SK-N-SH treated with all-trans-retinoic acid at 6 μM for 48 hours (cell line): Measurements from ENCODE around the gene PPIC.

ENCODE experiments used
- ESRRG ChIP-seq: fragments of 250-450 bp; sonication (Bioruptor Pico); IDR thresholded peaks from 2 replicates; pipeline ENCODE4 v1.6.1; 2021; ENCODE audit warnings: mild to moderate bottlenecking
- TCF4 ChIP-seq: fragments of 250-450 bp; sonication (Bioruptor Pico); IDR thresholded peaks from 2 replicates; pipeline ENCODE4 v1.8.0; 2021; ENCODE audit warnings: mild to moderate bottlenecking, moderate library complexity, borderline replicate concordance
- TOX ChIP-seq: fragments of 250-450 bp; sonication (Bioruptor Pico); IDR thresholded peaks from 2 replicates; pipeline ENCODE4 v1.8.0; 2021; ENCODE audit warnings: mild to moderate bottlenecking, moderate library complexity, borderline replicate concordance
- ZC3H10 ChIP-seq: fragments of 250-450 bp; sonication (Bioruptor Pico); IDR thresholded peaks from 2 replicates; pipeline ENCODE4 v1.5.1; 2021; ENCODE audit warnings: mild to moderate bottlenecking, moderate library complexity
- TF ChIP-seq, protein P1 (sequence below): fragments of 250-450 bp; sonication (Bioruptor Pico); IDR thresholded peaks from 2 replicates; pipeline ENCODE4 v1.8.0; 2020; ENCODE audit warnings: mild to moderate bottlenecking, moderate library complexity, borderline replicate concordance

DNA sequence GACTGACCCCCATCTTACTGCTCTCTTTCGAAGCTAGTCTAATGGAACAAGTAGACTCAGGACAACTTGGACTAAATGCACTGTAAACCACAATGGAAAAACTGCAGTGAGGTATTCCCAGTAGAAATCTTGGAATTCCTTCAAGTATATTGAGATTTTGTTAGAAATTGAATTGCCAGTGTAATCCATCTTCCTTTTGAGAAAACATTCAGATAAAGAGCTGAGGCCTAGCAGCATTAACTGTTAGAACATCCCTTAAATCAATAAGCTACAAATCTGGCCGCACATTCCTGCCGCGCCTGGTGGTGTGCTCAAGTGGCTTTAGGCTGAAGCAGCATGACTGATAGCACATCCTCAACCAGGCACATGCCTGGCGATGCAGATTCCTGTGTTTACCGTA, 29.3 kb downstream of the PPIC start:
- TF ChIP-seq TOX (CRISPR knock-in tag) (no peak), ZC3H10 (CRISPR knock-in tag) (no peak), TCF4 (CRISPR knock-in tag) (no peak), ESRRG (no peak)
- TF ChIP-seq, protein P1, sequence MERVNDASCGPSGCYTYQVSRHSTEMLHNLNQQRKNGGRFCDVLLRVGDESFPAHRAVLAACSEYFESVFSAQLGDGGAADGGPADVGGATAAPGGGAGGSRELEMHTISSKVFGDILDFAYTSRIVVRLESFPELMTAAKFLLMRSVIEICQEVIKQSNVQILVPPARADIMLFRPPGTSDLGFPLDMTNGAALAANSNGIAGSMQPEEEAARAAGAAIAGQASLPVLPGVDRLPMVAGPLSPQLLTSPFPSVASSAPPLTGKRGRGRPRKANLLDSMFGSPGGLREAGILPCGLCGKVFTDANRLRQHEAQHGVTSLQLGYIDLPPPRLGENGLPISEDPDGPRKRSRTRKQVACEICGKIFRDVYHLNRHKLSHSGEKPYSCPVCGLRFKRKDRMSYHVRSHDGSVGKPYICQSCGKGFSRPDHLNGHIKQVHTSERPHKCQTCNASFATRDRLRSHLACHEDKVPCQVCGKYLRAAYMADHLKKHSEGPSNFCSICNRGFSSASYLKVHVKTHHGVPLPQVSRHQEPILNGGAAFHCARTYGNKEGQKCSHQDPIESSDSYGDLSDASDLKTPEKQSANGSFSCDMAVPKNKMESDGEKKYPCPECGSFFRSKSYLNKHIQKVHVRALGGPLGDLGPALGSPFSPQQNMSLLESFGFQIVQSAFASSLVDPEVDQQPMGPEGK: no peak
